ENCODE data around the gene CHMP5. TPM values are rescaled to one million over a fixed set of nuclear protein-coding genes. Genes with fewer than 3 reads are reported as not detected.

The CHMP5 gene
- total RNA-seq, 1 experiment from 2014 or later: 61.8 TPM

DNA sequence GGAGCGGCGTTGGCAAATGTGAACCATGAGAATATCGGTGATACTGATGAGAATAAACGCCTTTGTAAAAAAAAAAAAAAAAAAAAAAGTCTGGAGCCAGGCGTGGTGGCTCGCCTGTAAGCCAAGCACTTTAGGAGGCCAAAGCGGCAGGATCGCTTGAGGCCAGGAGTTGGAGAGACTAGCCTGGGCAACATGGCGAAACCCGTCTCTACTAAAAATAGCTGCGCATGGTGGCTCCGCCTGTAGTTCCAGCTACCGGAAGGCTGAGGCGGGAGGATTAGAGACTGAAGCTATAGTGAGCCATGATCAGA lies 25.0 kb downstream of the CHMP5 start (continued):
- TF ChIP-seq, protein P1, sequence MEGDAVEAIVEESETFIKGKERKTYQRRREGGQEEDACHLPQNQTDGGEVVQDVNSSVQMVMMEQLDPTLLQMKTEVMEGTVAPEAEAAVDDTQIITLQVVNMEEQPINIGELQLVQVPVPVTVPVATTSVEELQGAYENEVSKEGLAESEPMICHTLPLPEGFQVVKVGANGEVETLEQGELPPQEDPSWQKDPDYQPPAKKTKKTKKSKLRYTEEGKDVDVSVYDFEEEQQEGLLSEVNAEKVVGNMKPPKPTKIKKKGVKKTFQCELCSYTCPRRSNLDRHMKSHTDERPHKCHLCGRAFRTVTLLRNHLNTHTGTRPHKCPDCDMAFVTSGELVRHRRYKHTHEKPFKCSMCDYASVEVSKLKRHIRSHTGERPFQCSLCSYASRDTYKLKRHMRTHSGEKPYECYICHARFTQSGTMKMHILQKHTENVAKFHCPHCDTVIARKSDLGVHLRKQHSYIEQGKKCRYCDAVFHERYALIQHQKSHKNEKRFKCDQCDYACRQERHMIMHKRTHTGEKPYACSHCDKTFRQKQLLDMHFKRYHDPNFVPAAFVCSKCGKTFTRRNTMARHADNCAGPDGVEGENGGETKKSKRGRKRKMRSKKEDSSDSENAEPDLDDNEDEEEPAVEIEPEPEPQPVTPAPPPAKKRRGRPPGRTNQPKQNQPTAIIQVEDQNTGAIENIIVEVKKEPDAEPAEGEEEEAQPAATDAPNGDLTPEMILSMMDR (IDR thresholded peaks at IDR 0.05 in 2 of 3, conservative IDR thresholded peaks at IDR 0.05 in 1 of 3; ENCODE audit: borderline replicate concordance in 1 of 3, insufficient read depth in 1 of 3, low read depth in 2 of 3, low read length in 2 of 3): no peak
- TF ChIP-seq CBX3 (IDR thresholded peaks at IDR 0.05; ENCODE audit: low read depth) (no peak), ELF1 (IDR thresholded peaks at IDR 0.05; ENCODE audit: borderline replicate concordance, low read depth) (no peak)

DNA sequence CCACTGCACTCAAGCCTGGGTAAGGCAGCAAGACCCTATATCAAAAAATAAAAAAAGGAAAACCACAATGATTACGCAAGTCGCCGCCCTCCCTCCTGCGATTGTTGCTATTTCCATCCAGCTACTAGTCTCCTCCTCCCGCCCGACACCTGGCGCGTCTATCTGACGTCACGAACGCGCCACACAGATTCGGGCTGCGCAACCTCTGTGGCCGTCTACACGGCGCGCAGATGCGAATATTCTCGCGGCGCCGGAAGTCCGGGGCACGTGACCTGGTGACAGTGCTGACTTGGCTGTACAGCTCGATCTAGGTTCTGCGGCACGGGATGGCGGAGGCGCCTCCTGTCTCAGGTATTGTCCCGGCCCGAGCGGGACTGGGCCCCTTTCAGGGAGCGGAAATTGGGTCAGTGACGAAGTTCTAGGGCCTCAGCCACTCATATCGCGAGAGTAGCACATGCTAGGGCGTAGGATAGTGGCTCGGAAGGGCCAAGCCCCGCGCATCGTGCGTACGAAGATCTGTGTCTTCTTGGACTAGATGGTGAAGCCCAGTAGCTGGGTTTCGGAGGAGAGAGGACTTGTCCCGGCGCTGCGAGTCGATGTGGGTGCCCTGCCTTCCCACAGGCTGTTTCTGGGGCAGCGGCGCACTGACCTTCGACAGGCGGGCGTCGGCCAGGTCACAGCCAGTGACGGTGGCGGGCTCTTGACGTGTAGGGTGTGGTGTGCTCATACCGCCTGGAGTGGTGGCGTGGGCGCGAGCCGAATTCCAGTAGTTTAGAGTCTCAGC lies 25.6 kb downstream of the CHMP5 start, which contains the start of gene NFX1:
Gene NFX1, plus strand, starts transcription at position 270 of the 784 bp plus-strand sequence. Its CDS starts 57 bp downstream, at position 327.
- RAD21 ChIA-PET (ENCODE audit: low non-redundant PET in 1 of 2, low total read pairs in 2 of 2, uncharacterized antibody in 2 of 2, unreplicated experiment in 2 of 2): no interaction called here
- Histone ChIP-seq H3K79me2 (ENCODE audit: insufficient read depth, low read length) (peaks cover 51% of the 10 kb centered on the region), H3K4me1 (ENCODE audit: control insufficient read depth in 1 of 2, insufficient read depth in 2 of 2, low read length in 2 of 2) (peaks cover 5 to 22% of the 10 kb centered on the region in 2 experiments; a peak in 2 of 4 replicates), H3K36me3 (ENCODE audit: control insufficient read depth in 1 of 2, insufficient read depth in 2 of 2, low read length in 2 of 2) (peaks cover 16 to 27% of the 10 kb centered on the region in 2 experiments; a peak in 2 of 4 replicates), H2AFZ (ENCODE audit: low read depth, low read length, poor library complexity, severe bottlenecking) (no peak within 1 kb of the TSS), H3K9me3 (ENCODE audit: control insufficient read depth in 1 of 2, insufficient read depth in 1 of 2, low read depth in 1 of 2, low read length in 2 of 2) (no peaks in the 10 kb centered on the region), H3K9ac (ENCODE audit: low read length) (peak within 1 kb of the TSS; percentile 91), H4K20me1 (ENCODE audit: insufficient read depth) (no peaks in the 10 kb centered on the region), H3K27ac (ENCODE audit: low read depth, low read length) (peak within 1 kb of the TSS; percentile 83), H3K4me3 (replicated peaks in 1 of 2; ENCODE audit: low read depth in 1 of 2, low read length in 2 of 2) (peak within 1 kb of the TSS; percentile 80 to 85), H3K9me2 (ENCODE audit: insufficient read depth) (no peaks in the 10 kb centered on the region), H3K4me2 (ENCODE audit: low read length) (peak within 1 kb of the TSS; percentile 83), H3K27me3 (ENCODE audit: insufficient read depth, low read length) (no peaks in the 10 kb centered on the region)
- CTCF ChIA-PET: interaction anchor here (0.8 to 1.4 kb wide), 5 partner anchors 125 to 333 kb away, joined by 3 to 7 read pairs (median 3); partner anchors contain the start of gene NOL6
- intact Hi-C loops (cut with micrococcal nuclease): loop anchor here (1.0 kb wide), 2 partner anchors 26 to 61 kb away; partner anchors contain the start of gene BAG1
- DNase-seq (ENCODE audit: low read depth, low spot score) (peak; percentile 95), ATAC-seq (peak; percentile 94)
- BruUV-seq (replicated peaks): TSS peak; percentile 46
- POLR2A ChIA-PET: interaction anchor here (0.7 to 1.2 kb wide), 10 partner anchors 11 to 446 kb away, joined by 3 to 9 read pairs (median 4); partner anchors contain the start of genes DNAJA1 and NOL6
- TF ChIP-seq, protein P1 (IDR thresholded peaks at IDR 0.05 in 2 of 3, conservative IDR thresholded peaks at IDR 0.05 in 1 of 3; ENCODE audit: borderline replicate concordance in 1 of 3, insufficient read depth in 1 of 3, low read depth in 2 of 3, low read length in 2 of 3): no peak
- TF ChIP-seq EGR1 (IDR thresholded peaks at IDR 0.05; ENCODE audit: low read depth): peak; percentile 90
- TF ChIP-seq TCF7L2 (IDR thresholded peaks at IDR 0.05; ENCODE audit: borderline replicate concordance, extremely low read depth, insufficient read depth, insufficient read length): peak; percentile 16
- TF ChIP-seq ZNF274 (IDR thresholded peaks at IDR 0.05; ENCODE audit: low read depth, low read length): no peak
- TF ChIP-seq POLR2A (IDR thresholded peaks at IDR 0.05; ENCODE audit: borderline replicate concordance, extremely low read depth, insufficient read depth, insufficient read length): peak; percentile 68
- TF ChIP-seq CEBPB (IDR thresholded peaks at IDR 0.05; ENCODE audit: low read depth): peak; percentile 99
- TF ChIP-seq RAD21 (IDR thresholded peaks at IDR 0.05; ENCODE audit: low read depth): no peak
- TF ChIP-seq POLR2AphosphoS5 (IDR thresholded peaks at IDR 0.05; ENCODE audit: low read depth, low read length): peak; percentile 92
- TF ChIP-seq SP1 (IDR thresholded peaks at IDR 0.05; ENCODE audit: low read depth): peak; percentile 84
- no peak for TF ChIP-seq EZH2phosphoT487 (IDR thresholded peaks at IDR 0.05; ENCODE audit: borderline replicate concordance)
- TF ChIP-seq, protein P2, sequence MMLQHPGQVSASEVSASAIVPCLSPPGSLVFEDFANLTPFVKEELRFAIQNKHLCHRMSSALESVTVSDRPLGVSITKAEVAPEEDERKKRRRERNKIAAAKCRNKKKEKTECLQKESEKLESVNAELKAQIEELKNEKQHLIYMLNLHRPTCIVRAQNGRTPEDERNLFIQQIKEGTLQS (IDR thresholded peaks at IDR 0.05): no peak
- TF ChIP-seq FOSL1 (IDR thresholded peaks at IDR 0.05; ENCODE audit: low read depth): no peak
- TF ChIP-seq JUND (IDR thresholded peaks at IDR 0.05): 0 out of 2 replicates have a peak, but pooled peaks have one; percentile 15
- TF ChIP-seq CBX3 (IDR thresholded peaks at IDR 0.05; ENCODE audit: low read depth): peak; percentile 82
- TF ChIP-seq, protein P3, sequence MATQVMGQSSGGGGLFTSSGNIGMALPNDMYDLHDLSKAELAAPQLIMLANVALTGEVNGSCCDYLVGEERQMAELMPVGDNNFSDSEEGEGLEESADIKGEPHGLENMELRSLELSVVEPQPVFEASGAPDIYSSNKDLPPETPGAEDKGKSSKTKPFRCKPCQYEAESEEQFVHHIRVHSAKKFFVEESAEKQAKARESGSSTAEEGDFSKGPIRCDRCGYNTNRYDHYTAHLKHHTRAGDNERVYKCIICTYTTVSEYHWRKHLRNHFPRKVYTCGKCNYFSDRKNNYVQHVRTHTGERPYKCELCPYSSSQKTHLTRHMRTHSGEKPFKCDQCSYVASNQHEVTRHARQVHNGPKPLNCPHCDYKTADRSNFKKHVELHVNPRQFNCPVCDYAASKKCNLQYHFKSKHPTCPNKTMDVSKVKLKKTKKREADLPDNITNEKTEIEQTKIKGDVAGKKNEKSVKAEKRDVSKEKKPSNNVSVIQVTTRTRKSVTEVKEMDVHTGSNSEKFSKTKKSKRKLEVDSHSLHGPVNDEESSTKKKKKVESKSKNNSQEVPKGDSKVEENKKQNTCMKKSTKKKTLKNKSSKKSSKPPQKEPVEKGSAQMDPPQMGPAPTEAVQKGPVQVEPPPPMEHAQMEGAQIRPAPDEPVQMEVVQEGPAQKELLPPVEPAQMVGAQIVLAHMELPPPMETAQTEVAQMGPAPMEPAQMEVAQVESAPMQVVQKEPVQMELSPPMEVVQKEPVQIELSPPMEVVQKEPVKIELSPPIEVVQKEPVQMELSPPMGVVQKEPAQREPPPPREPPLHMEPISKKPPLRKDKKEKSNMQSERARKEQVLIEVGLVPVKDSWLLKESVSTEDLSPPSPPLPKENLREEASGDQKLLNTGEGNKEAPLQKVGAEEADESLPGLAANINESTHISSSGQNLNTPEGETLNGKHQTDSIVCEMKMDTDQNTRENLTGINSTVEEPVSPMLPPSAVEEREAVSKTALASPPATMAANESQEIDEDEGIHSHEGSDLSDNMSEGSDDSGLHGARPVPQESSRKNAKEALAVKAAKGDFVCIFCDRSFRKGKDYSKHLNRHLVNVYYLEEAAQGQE (IDR thresholded peaks at IDR 0.05; ENCODE audit: low read depth): no peak

Measured in HCT116 (cell line).